A549 treated with AZD9567 at 1 μM for 4 hours (cell line): ENCODE data around the gene SPDYA. TPM values are rescaled to one million over a fixed set of nuclear protein-coding genes. Genes with fewer than 3 reads are reported as not detected.

Experiments used
- total RNA-seq: library from RNA; stranded (reverse); fragments of 200-300 nt; extraction: Qiagen RNA extraction; gene quantifications from 5 replicates; pipeline ENCODE4 v1.2.3, GENCODE V29; 2022; ENCODE audit not compliant: insufficient read depth

Gene SPDYA
- 0.12 to 0.24 TPM (median 0.17 TPM) in 4 of 5 replicates, not detected in the other for total RNA-seq

GRCh38 chr2:28810384-28811285, at the start of gene SPDYA:
Gene SPDYA, plus strand, starts transcription at chr2:28810834. Its CDS starts 5,181 bp downstream, at chr2:28816015.

GRCh38 chr2:28870146-28870891, 59.7 kb downstream of the SPDYA start, which contains the start of gene TRMT61B:
Gene TRMT61B, minus strand, starts transcription at chr2:28870309. Its CDS starts 32 bp downstream, at chr2:28870277.

DNA sequence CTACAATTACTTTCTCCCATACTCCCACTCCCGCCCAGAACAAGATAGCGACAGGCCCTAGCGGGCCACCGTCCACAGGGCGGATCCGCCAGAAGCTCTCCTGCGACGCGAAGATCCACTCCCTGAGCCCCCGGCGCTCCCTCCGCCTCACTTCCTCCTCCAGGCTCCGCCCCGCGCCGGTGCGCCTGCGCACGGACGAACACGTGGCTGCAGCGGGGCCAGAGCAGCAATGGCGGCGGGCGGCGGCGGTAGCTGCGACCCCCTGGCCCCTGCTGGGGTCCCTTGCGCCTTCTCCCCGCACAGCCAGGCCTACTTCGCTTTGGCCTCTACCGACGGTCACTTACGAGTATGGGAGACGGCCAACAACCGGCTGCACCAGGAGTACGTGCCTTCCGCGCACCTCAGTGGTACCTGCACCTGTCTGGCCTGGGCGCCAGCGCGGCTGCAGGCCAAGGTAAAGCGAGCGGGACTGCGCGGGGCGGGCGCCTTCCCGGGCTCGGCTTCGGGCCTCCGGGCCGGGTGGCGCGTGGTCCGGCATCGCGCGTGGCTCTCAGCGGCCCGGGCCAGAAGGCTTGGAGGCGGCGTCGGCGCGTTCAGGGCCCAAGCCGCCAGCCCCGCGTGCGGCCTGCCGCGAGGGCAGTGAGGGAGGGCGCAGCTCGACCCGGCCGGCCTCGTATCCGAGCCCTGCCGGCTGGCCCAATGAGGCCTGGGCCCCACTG, 84.0 kb downstream of the SPDYA start, which contains the start of gene WDR43:
Gene WDR43, plus strand, starts transcription at position 198 of the 719 bp plus-strand sequence. Its CDS starts 32 bp downstream, at position 230.

Other genes with a start within 250 kb of the SPDYA start
- 105 to 135 TPM (median 126 TPM) in 5 replicates for gene PPP1CB, start 59.0 kb upstream of the SPDYA start, total RNA-seq
- 12.9 to 26.2 TPM (median 14.8 TPM) in 5 replicates for gene TRMT61B, start 59.5 kb downstream of the SPDYA start, total RNA-seq
- 84.0 to 148 TPM (median 84.2 TPM) in 5 replicates for gene WDR43, start 83.8 kb downstream of the SPDYA start, total RNA-seq
- gene TOGARAM2, start 170.5 kb downstream of the SPDYA start, total RNA-seq: 0.14 to 0.40 TPM (median 0.16 TPM) in 4 of 5 replicates, not detected in the other